T-helper 2 cell treated with Interferon-gamma antibody and Interleukin-4, amounts not matched to agents 5 μg/mL and 100 μg/mL, for 36 hours (primary cell): Measurements from ENCODE around the gene KLHL29.
A peak's percentile ranks its signal among the peaks of the same experiment; 100 is the strongest.

Experiments
- DNase-seq: peaks from one replicate; pipeline ENCODE4 v3.0.0; 2021; ENCODE audit warnings: low spot score
- H3K27ac Mint-ChIP-seq: one replicate; pipeline ENCODE4 v1.8.0; 2021; ENCODE audit warnings: mild to moderate bottlenecking, mixed read lengths
- H3K27me3 Mint-ChIP-seq: one replicate; pipeline ENCODE4 v1.8.0; 2021; ENCODE audit warnings: low read depth, mixed read lengths
- H3K36me3 Mint-ChIP-seq: one replicate; pipeline ENCODE4 v1.8.0; 2021; ENCODE audit warnings: low read depth, mixed read lengths
- H3K4me1 Mint-ChIP-seq: one replicate; pipeline ENCODE4 v1.8.0; 2021; ENCODE audit warnings: low read depth, mixed read lengths
- H3K4me3 Mint-ChIP-seq: one replicate; pipeline ENCODE4 v1.8.0; 2022; ENCODE audit warnings: mild to moderate bottlenecking, moderate library complexity, mixed read lengths
- H3K9me3 Mint-ChIP-seq: one replicate; pipeline ENCODE4 v1.8.0; 2021; ENCODE audit warnings: mixed read lengths

Gene KLHL29

GRCh38 chr2:23379220-23379695, 5.7 kb upstream of the KLHL29 start:
- peaks cover 63% of the 10 kb centered on the region for H3K27me3 Mint-ChIP-seq
- no peak overlapping the region for H3K27ac Mint-ChIP-seq
- H3K4me3 Mint-ChIP-seq = no peak overlapping the region
- H3K9me3 Mint-ChIP-seq = no peaks in the 10 kb centered on the region
- H3K36me3 Mint-ChIP-seq = no peaks in the 10 kb centered on the region
- peaks cover 17% of the 10 kb centered on the region for H3K4me1 Mint-ChIP-seq
- no peak for DNase-seq

- H3K4me3 Mint-ChIP-seq = peak overlapping the region; percentile 74
These were observed 4.4 kb upstream of the KLHL29 start for GRCh38 chr2:23380562-23381065.

GRCh38 chr2:23381084-23381483, 3.9 kb upstream of the KLHL29 start:
- H3K9me3 Mint-ChIP-seq = no peaks in the 10 kb centered on the region
- DNase-seq = no peak
- peaks cover 57% of the 10 kb centered on the region for H3K27me3 Mint-ChIP-seq
- peaks cover 20% of the 10 kb centered on the region for H3K4me1 Mint-ChIP-seq
- H3K27ac Mint-ChIP-seq = peak overlapping the region; percentile 2
- H3K36me3 Mint-ChIP-seq = no peaks in the 10 kb centered on the region
- peak overlapping the region; percentile 74 for H3K4me3 Mint-ChIP-seq

More at GRCh38 chr2:23380562-23381065, 4.4 kb upstream of the KLHL29 start:
- DNase-seq = no peak
- Mint-ChIP-seq H3K9me3 (no peaks in the 10 kb centered on the region), H3K27ac (peak overlapping the region; percentile 2), H3K4me1 (peaks cover 20% of the 10 kb centered on the region), H3K27me3 (peaks cover 60% of the 10 kb centered on the region), H3K36me3 (no peaks in the 10 kb centered on the region)

- H3K9me3 Mint-ChIP-seq = no peaks in the 10 kb centered on the region
- H3K36me3 Mint-ChIP-seq = no peaks in the 10 kb centered on the region
- no peak overlapping the region for H3K27ac Mint-ChIP-seq
- no peak for DNase-seq
- H3K27me3 Mint-ChIP-seq = peaks cover 58% of the 10 kb centered on the region
- H3K4me3 Mint-ChIP-seq = no peak overlapping the region
- H3K4me1 Mint-ChIP-seq = peaks cover 23% of the 10 kb centered on the region
These were observed 3.5 kb upstream of the KLHL29 start for GRCh38 chr2:23381485-23381884.

- peaks cover 59% of the 10 kb centered on the region for H3K27me3 Mint-ChIP-seq
- H3K4me1 Mint-ChIP-seq = peaks cover 26% of the 10 kb centered on the region
- H3K9me3 Mint-ChIP-seq = no peaks in the 10 kb centered on the region
- no peak for DNase-seq
- H3K4me3 Mint-ChIP-seq = no peak overlapping the region
- H3K36me3 Mint-ChIP-seq = no peaks in the 10 kb centered on the region
- no peak overlapping the region for H3K27ac Mint-ChIP-seq
These were observed 1.9 kb upstream of the KLHL29 start for GRCh38 chr2:23383100-23383499.

- Mint-ChIP-seq H3K27ac (no peak overlapping the region), H3K36me3 (no peaks in the 10 kb centered on the region), H3K4me3 (no peak overlapping the region), H3K4me1 (peaks cover 24% of the 10 kb centered on the region), H3K9me3 (no peaks in the 10 kb centered on the region), H3K27me3 (peaks cover 77% of the 10 kb centered on the region)
- DNase-seq = no peak
These were observed 370 bp downstream of the KLHL29 start for GRCh38 chr2:23385351-23385747.

- Mint-ChIP-seq H3K27ac (no peak overlapping the region), H3K4me1 (peaks cover 19% of the 10 kb centered on the region), H3K9me3 (no peaks in the 10 kb centered on the region), H3K36me3 (no peaks in the 10 kb centered on the region), H3K4me3 (peak overlapping the region; percentile 76), H3K27me3 (peaks cover 73% of the 10 kb centered on the region)
- no peak for DNase-seq
These were observed 864 bp downstream of the KLHL29 start for GRCh38 chr2:23385748-23386338.

- peaks cover 13% of the 10 kb centered on the region for H3K4me1 Mint-ChIP-seq
- peak overlapping the region; percentile 76 for H3K4me3 Mint-ChIP-seq
- H3K9me3 Mint-ChIP-seq = no peaks in the 10 kb centered on the region
- DNase-seq = no peak
- no peaks in the 10 kb centered on the region for H3K36me3 Mint-ChIP-seq
- H3K27ac Mint-ChIP-seq = no peak overlapping the region
- H3K27me3 Mint-ChIP-seq = peaks cover 76% of the 10 kb centered on the region
These were observed 1.6 kb downstream of the KLHL29 start for GRCh38 chr2:23386339-23387220.

- Mint-ChIP-seq H3K27me3 (peaks cover 74% of the 10 kb centered on the region), H3K27ac (no peak overlapping the region), H3K36me3 (no peaks in the 10 kb centered on the region), H3K4me3 (peak overlapping the region; percentile 59), H3K9me3 (no peaks in the 10 kb centered on the region), H3K4me1 (peaks cover 12% of the 10 kb centered on the region)
- no peak for DNase-seq
These were observed 2.2 kb downstream of the KLHL29 start for GRCh38 chr2:23387221-23387550.

GRCh38 chr2:23387845-23388244, 2.9 kb downstream of the KLHL29 start:
- no peak overlapping the region for H3K27ac Mint-ChIP-seq
- peaks cover 12% of the 10 kb centered on the region for H3K4me1 Mint-ChIP-seq
- H3K36me3 Mint-ChIP-seq = no peaks in the 10 kb centered on the region
- H3K4me3 Mint-ChIP-seq = no peak overlapping the region
- no peaks in the 10 kb centered on the region for H3K9me3 Mint-ChIP-seq
- H3K27me3 Mint-ChIP-seq = peaks cover 73% of the 10 kb centered on the region
- DNase-seq = no peak

- H3K4me1 Mint-ChIP-seq = peaks cover 12% of the 10 kb centered on the region
- H3K9me3 Mint-ChIP-seq = no peaks in the 10 kb centered on the region
- DNase-seq = no peak
- no peak overlapping the region for H3K27ac Mint-ChIP-seq
- no peak overlapping the region for H3K4me3 Mint-ChIP-seq
- no peaks in the 10 kb centered on the region for H3K36me3 Mint-ChIP-seq
- peaks cover 73% of the 10 kb centered on the region for H3K27me3 Mint-ChIP-seq
These were observed 3.3 kb downstream of the KLHL29 start for GRCh38 chr2:23388294-23388693.

- peaks cover 73% of the 10 kb centered on the region for H3K27me3 Mint-ChIP-seq
- H3K36me3 Mint-ChIP-seq = no peaks in the 10 kb centered on the region
- no peak overlapping the region for H3K4me3 Mint-ChIP-seq
- H3K4me1 Mint-ChIP-seq = peaks cover 15% of the 10 kb centered on the region
- H3K9me3 Mint-ChIP-seq = no peaks in the 10 kb centered on the region
- DNase-seq = no peak
- no peak overlapping the region for H3K27ac Mint-ChIP-seq
These were observed 4.0 kb downstream of the KLHL29 start for GRCh38 chr2:23388756-23389514.

GRCh38 chr2:23390152-23390551, 5.2 kb downstream of the KLHL29 start:
- H3K36me3 Mint-ChIP-seq = no peaks in the 10 kb centered on the region
- no peak for DNase-seq
- H3K4me1 Mint-ChIP-seq = peaks cover 20% of the 10 kb centered on the region
- H3K27ac Mint-ChIP-seq = no peak overlapping the region
- no peak overlapping the region for H3K4me3 Mint-ChIP-seq
- peaks cover 76% of the 10 kb centered on the region for H3K27me3 Mint-ChIP-seq
- H3K9me3 Mint-ChIP-seq = no peaks in the 10 kb centered on the region
